HG03135 (cell line): ENCODE measurements around the gene ROM1.
"Not testable (repeated sequence)": the region's sequence is repeated elsewhere in the genome, so short reads cannot be mapped to it uniquely, and the experiment has no call there.

ENCODE experiments used
- ATAC-seq: cut with Tn5 transposase; IDR thresholded peaks from one replicate; pipeline ENCODE4 v1.9.1; 2021; ENCODE audit warnings: mild to moderate bottlenecking, moderate library complexity; ENCODE audit not compliant: unreplicated experiment

The ROM1 gene

GRCh38 chr11:62585356-62585755, 27.7 kb upstream of the ROM1 start:
- ATAC-seq = not testable (repeated sequence)

- ATAC-seq = no peak
These were observed 24.0 kb upstream of the ROM1 start for GRCh38 chr11:62588966-62589637.

GRCh38 chr11:62591448-62592145, 21.5 kb upstream of the ROM1 start, which contains the start of gene TUT1:
TUT1 (minus strand) TSS chr11:62591523; CDS start chr11:62591485, 38 bp downstream.
- ATAC-seq = peak; percentile 86

- ATAC-seq = no peak
These were observed 20.8 kb upstream of the ROM1 start for GRCh38 chr11:62592146-62592815.

GRCh38 chr11:62592989-62593421, 20.1 kb upstream of the ROM1 start:
- no peak for ATAC-seq

- ATAC-seq = no peak
These were observed 19.5 kb upstream of the ROM1 start for GRCh38 chr11:62593434-62594044.

- no peak for ATAC-seq
These were observed 17.9 kb upstream of the ROM1 start for GRCh38 chr11:62595124-62595523.

GRCh38 chr11:62599069-62599696, 13.9 kb upstream of the ROM1 start:
- peak; percentile 49 for ATAC-seq

GRCh38 chr11:62599901-62600300, 13.2 kb upstream of the ROM1 start:
- ATAC-seq = no peak

GRCh38 chr11:62600367-62601121, 12.5 kb upstream of the ROM1 start:
- ATAC-seq = no peak

- ATAC-seq = no peak
These were observed 12.0 kb upstream of the ROM1 start for GRCh38 chr11:62601122-62601371.

- peak; percentile 80 for ATAC-seq
These were observed 11.5 kb upstream of the ROM1 start, which contains the start of gene MTA2 for GRCh38 chr11:62601372-62602140. MTA2 (minus strand) TSS chr11:62601865; CDS start chr11:62601450, 415 bp downstream.

GRCh38 chr11:62602141-62603071, 10.7 kb upstream of the ROM1 start:
- no peak for ATAC-seq

- ATAC-seq = no peak
These were observed 10.0 kb upstream of the ROM1 start for GRCh38 chr11:62603072-62603408.

GRCh38 chr11:62603776-62604299, 9.2 kb upstream of the ROM1 start:
- no peak for ATAC-seq

GRCh38 chr11:62604460-62605120, 8.5 kb upstream of the ROM1 start:
- no peak for ATAC-seq

- ATAC-seq = no peak
These were observed 7.6 kb upstream of the ROM1 start for GRCh38 chr11:62605467-62605866.

- ATAC-seq = no peak
These were observed 7.2 kb upstream of the ROM1 start for GRCh38 chr11:62605902-62606301.
